NB4 (cell line): ENCODE results near the gene PRKCE.

Experiments
- CTCF ChIP-seq: IDR thresholded peaks from one replicate; pipeline ENCODE4 v1.5.1; 2012; ENCODE audit warnings: low read depth, low read length
- MYC ChIP-seq: IDR thresholded peaks from 2 replicates; pipeline ENCODE4 v1.6.1; 2011; ENCODE audit warnings: low read depth, low read length
- POLR2A ChIP-seq: IDR thresholded peaks from 2 replicates; pipeline ENCODE4 v1.6.1; 2011; ENCODE audit warnings: mild to moderate bottlenecking; ENCODE audit not compliant: insufficient read length; ENCODE audit errors: extremely low read depth

DNA sequence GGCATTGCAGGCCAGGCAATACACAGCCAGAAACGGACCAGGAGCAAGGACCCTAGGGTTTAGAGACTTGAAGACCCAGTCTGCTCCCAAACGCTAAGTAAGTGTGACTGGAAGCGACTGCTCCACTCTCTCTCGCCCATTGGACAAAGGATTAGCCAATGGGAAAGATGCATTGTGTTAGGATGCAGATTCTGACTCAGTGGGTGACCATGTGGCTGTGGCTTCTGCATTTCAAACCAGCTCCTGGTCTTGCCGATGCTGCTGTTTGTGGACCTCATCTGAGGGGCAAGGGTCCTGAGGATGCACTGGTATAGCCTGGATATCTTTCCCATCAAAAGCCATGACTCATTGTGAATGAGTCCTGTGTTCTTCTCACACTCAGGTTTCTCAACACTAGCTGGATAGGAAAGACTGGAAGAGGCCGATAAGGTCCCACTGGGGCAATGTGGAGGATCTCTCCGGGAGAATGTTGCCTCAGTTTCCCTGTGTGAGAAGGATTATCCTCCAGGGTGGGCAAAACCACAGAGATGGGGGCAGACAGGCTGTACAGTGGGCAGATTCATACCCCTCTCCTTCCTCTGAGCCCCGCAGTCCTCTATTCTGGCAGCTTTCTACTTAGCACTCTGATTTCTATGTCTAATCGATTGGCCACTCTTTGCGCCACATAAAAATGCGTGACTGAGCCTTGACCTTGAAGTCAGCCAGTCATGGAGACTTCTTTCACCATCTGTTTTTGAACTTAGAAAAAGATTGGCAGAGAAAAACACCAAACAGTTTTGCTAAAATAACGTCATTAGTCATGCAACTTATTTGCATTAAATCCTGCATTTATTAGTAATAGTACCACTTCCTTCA is 257.1 kb downstream of the PRKCE start:
- TF ChIP-seq CTCF (no peak), POLR2A (no peak), MYC (no peak)
